ENCODE data around the gene SLC15A4.

DNA sequence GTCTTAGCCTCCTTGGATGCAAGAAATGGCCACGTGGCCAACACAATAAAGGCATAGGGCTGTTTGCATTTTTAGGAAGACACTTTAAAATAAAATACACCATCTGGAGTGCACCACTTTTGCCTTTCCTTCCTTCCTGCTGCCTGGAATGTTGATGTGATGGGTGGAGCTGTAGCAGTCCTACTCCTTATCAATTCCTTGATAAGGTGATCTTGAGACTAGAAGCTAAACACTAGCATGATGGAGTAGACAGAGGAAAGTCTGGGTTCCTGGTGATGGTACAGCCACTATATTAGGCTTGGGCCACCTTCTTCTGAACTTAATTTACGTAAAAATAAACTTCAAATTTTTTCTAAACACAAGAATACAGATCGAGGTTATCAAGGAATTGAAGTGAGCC is 26.6 kb upstream of the SLC15A4 start:
- TF ChIP-seq, protein P1, sequence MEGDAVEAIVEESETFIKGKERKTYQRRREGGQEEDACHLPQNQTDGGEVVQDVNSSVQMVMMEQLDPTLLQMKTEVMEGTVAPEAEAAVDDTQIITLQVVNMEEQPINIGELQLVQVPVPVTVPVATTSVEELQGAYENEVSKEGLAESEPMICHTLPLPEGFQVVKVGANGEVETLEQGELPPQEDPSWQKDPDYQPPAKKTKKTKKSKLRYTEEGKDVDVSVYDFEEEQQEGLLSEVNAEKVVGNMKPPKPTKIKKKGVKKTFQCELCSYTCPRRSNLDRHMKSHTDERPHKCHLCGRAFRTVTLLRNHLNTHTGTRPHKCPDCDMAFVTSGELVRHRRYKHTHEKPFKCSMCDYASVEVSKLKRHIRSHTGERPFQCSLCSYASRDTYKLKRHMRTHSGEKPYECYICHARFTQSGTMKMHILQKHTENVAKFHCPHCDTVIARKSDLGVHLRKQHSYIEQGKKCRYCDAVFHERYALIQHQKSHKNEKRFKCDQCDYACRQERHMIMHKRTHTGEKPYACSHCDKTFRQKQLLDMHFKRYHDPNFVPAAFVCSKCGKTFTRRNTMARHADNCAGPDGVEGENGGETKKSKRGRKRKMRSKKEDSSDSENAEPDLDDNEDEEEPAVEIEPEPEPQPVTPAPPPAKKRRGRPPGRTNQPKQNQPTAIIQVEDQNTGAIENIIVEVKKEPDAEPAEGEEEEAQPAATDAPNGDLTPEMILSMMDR (conservative IDR thresholded peaks at IDR 0.05 in 1 of 2, IDR thresholded peaks at IDR 0.05 in 1 of 2; ENCODE audit: low read depth in 1 of 2, low read length in 2 of 2) = no peak
- TF ChIP-seq EZH2 (IDR thresholded peaks at IDR 0.05; ENCODE audit: low read length, missing control alignments) = no peak

All from fibroblast of lung (primary cell).